Islet precursor cell (in vitro differentiated cells): ENCODE measurements around the gene SRSF5.
A peak's percentile ranks its signal among the peaks of the same experiment; 100 is the strongest.

Experiments
- DNase-seq: peaks from one replicate; pipeline ENCODE4 v3.0.0-alpha.2; 2018

Gene SRSF5

GRCh38 chr14:69771136-69771535 lies 4.2 kb downstream of the SRSF5 start:
- DNase-seq, result no peak

GRCh38 chr14:69772082-69773017 lies 5.4 kb downstream of the SRSF5 start:
- DNase-seq, result no peak

- DNase-seq, result peak; percentile 38
These were observed 6.8 kb downstream of the SRSF5 start for GRCh38 chr14:69773571-69774276.

GRCh38 chr14:69775012-69775411 lies 8.1 kb downstream of the SRSF5 start:
- DNase-seq, result no peak

GRCh38 chr14:69776875-69777453 lies 10.0 kb downstream of the SRSF5 start:
- DNase-seq, result no peak

GRCh38 chr14:69779088-69779487 lies 12.1 kb downstream of the SRSF5 start:
- DNase-seq, result peak; percentile 10

- no peak for DNase-seq
These were observed 13.2 kb downstream of the SRSF5 start for GRCh38 chr14:69780092-69780491.

- DNase-seq, result no peak
These were observed 14.0 kb downstream of the SRSF5 start for GRCh38 chr14:69780952-69781351.

- DNase-seq, result no peak
These were observed 18.0 kb downstream of the SRSF5 start for GRCh38 chr14:69784942-69785341.

GRCh38 chr14:69786603-69787002 lies 19.7 kb downstream of the SRSF5 start:
- DNase-seq, result no peak

- DNase-seq, result no peak
These were observed 22.2 kb downstream of the SRSF5 start for GRCh38 chr14:69789118-69789640.

GRCh38 chr14:69792887-69793421 lies 26.0 kb downstream of the SRSF5 start:
- DNase-seq, result no peak

- no peak for DNase-seq
These were observed 27.8 kb downstream of the SRSF5 start for GRCh38 chr14:69794791-69795190.

- no peak for DNase-seq
These were observed 28.7 kb downstream of the SRSF5 start for GRCh38 chr14:69795691-69796090.

GRCh38 chr14:69796797-69797500 lies 30.0 kb downstream of the SRSF5 start, which contains the start of gene SLC10A1:
TSS of gene SLC10A1 (minus strand) at chr14:69797241. CDS start at chr14:69797155, 86 bp downstream.
- DNase-seq, result no peak

- no peak for DNase-seq
These were observed 30.8 kb downstream of the SRSF5 start for GRCh38 chr14:69797573-69798338.

- DNase-seq, result no peak
These were observed 31.4 kb downstream of the SRSF5 start for GRCh38 chr14:69798339-69798735.

GRCh38 chr14:69803753-69804152 lies 36.8 kb downstream of the SRSF5 start:
- DNase-seq, result no peak

- DNase-seq, result no peak
These were observed 38.0 kb downstream of the SRSF5 start for GRCh38 chr14:69804902-69805301.

GRCh38 chr14:69807192-69807591 lies 40.2 kb downstream of the SRSF5 start:
- DNase-seq, result no peak
